ENCODE measurements around the gene LIFR. TPM values are rescaled to one million over a fixed set of nuclear protein-coding genes. Genes with fewer than 3 reads are reported as not detected.

Gene LIFR
- total RNA-seq, 2 donors from 2014 or later: 68.5 to 120 TPM

DNA sequence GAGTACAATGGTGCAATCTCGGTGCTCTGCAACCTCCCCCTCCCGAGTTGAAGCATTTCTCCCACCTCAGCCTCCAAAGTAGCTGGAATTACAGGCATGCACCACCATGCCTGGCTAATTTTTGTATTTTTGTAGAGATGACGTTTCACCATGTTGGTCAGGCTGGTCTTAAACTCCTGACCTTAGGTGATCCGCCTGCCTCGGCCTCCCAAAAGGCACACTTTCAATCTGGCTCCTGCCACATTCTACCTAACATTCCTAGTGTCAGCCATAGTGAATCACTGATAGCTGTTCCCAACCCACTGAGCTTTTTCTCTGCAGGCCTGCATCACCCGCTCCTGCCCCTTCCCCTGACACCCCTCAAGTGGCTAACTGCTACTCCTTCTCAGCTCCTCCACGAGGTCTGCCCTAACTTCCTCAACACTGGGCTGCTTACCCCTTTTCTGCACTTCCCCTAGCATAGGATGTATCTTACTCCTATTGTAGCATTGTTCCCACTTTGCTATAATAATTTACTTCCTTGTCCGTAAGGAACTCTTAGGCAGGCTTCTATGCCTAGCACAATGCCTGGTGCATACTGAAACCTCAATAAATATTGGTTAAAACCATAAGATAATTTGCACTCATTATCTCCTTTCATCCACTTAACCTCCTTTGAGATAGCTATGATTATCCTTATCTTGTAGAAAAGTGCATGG, 42.0 kb upstream of the LIFR start:
- H3K36me3 ChIP-seq: no peaks in the 10 kb centered on the region
- no peaks in the 10 kb centered on the region for H3K4me1 ChIP-seq (replicated peaks)
- H3K27ac ChIP-seq: no peak overlapping the region
- no peaks in the 10 kb centered on the region for H3K27me3 ChIP-seq (replicated peaks; ENCODE audit: insufficient read depth)
- intact Hi-C loops (cut with DNase I): no loop called here
- no peak overlapping the region for H3K4me3 ChIP-seq
- 93% methylated on average over 8 of the region's 8 CpGs for WGBS
- TF ChIP-seq, protein P1, sequence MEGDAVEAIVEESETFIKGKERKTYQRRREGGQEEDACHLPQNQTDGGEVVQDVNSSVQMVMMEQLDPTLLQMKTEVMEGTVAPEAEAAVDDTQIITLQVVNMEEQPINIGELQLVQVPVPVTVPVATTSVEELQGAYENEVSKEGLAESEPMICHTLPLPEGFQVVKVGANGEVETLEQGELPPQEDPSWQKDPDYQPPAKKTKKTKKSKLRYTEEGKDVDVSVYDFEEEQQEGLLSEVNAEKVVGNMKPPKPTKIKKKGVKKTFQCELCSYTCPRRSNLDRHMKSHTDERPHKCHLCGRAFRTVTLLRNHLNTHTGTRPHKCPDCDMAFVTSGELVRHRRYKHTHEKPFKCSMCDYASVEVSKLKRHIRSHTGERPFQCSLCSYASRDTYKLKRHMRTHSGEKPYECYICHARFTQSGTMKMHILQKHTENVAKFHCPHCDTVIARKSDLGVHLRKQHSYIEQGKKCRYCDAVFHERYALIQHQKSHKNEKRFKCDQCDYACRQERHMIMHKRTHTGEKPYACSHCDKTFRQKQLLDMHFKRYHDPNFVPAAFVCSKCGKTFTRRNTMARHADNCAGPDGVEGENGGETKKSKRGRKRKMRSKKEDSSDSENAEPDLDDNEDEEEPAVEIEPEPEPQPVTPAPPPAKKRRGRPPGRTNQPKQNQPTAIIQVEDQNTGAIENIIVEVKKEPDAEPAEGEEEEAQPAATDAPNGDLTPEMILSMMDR (IDR thresholded peaks at IDR 0.05): no peak
- no peak for TF ChIP-seq POLR2AphosphoS5 (IDR thresholded peaks at IDR 0.05)
- TF ChIP-seq POLR2A (IDR thresholded peaks at IDR 0.05): no peak
- no peaks in the 10 kb centered on the region for H3K9me3 ChIP-seq
- no peak for DNase-seq (ENCODE audit: low spot score)

DNA sequence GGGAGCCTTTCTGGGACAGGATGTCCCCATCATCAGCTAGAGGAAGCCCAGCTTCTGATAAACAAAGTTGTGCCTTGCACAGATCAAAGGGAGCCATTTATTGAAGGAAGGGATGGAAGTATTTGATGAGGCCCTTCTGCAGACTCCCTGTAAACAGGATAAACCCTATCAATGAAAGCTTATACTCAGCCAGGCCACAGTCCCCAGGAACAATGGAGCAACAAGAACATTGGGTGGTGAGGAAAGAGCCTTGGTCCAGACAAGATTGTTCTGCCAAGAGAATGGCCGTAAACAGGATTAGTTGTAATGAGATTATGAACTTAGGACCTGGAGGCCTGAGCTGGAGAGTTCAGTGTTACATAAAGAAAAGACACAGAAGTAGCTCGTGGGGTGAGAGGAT, 40.5 kb upstream of the LIFR start:
- no peaks in the 10 kb centered on the region for H3K36me3 ChIP-seq
- WGBS: 83% methylated on average over 2 of the region's 2 CpGs
- no peak overlapping the region for H3K27ac ChIP-seq
- TF ChIP-seq POLR2A (IDR thresholded peaks at IDR 0.05) (no peak), POLR2AphosphoS5 (IDR thresholded peaks at IDR 0.05) (no peak)
- TF ChIP-seq, protein P1 (IDR thresholded peaks at IDR 0.05): no peak
- H3K9me3 ChIP-seq: no peaks in the 10 kb centered on the region
- H3K4me1 ChIP-seq (replicated peaks): no peaks in the 10 kb centered on the region
- DNase-seq (ENCODE audit: low spot score): no peak
- H3K4me3 ChIP-seq: no peak overlapping the region
- intact Hi-C loops (cut with DNase I): no loop called here
- H3K27me3 ChIP-seq (replicated peaks; ENCODE audit: insufficient read depth): no peaks in the 10 kb centered on the region

DNA sequence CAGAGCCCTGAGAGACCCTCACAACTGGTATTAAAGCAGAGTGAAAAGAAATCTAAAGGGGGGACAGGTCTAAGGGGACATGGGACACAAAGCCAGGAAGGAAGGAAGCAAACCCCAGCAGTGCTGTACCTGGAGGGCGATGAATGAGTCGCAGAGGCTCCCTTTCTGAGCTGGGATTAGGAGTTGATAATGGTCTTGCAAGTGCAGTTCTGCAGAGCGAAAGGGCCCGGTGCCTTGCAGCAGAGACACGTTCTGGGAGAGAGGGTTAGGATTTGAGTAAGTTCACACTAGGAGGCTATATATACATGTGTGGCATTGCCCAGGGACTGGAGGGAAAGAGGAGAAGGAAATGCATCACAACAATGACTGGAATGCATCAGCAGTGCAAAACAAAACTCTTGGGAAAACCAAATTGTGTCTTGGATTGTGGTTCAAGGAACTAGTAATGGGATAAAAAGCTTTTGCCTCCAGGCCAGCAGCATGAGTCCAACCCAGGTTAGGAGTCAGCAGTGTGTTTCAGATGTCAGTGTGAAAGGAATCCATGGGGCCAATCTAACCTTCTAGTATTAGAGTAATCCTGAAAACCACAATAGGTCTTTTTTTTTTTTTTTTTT, 38.8 kb upstream of the LIFR start:
- DNase-seq (ENCODE audit: low spot score): no peak
- Histone ChIP-seq H3K27me3 (replicated peaks; ENCODE audit: insufficient read depth) (no peaks in the 10 kb centered on the region), H3K27ac (no peak overlapping the region), H3K36me3 (no peaks in the 10 kb centered on the region), H3K4me1 (replicated peaks) (no peaks in the 10 kb centered on the region), H3K9me3 (no peaks in the 10 kb centered on the region), H3K4me3 (no peak overlapping the region)
- intact Hi-C loops (cut with DNase I): no loop called here
- TF ChIP-seq POLR2AphosphoS5 (IDR thresholded peaks at IDR 0.05) (no peak), POLR2A (IDR thresholded peaks at IDR 0.05) (no peak)
- TF ChIP-seq, protein P1 (IDR thresholded peaks at IDR 0.05): no peak
- WGBS: 71% methylated on average over 5 of the region's 5 CpGs

DNA sequence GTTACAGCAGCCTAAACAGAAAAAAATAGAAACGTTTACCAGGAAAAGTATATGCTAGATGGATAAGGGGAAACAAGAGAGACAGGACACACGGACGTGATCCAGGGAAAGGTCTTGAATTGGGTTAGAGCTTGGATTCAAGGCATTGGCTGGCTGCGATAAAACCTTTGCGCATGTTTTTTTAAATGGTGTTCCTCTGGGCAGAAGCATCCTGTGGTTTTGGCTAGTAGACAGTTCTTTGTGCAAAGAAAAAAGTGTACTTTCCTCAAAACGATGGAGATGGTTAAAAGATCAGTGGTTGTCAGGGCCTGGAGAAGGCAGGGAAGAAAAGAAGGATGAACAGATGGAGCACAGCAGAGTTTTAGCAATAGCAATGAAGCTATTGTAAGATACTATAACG, 37.5 kb upstream of the LIFR start:
- Histone ChIP-seq H3K27me3 (replicated peaks; ENCODE audit: insufficient read depth) (no peaks in the 10 kb centered on the region), H3K9me3 (no peaks in the 10 kb centered on the region), H3K4me1 (replicated peaks) (no peaks in the 10 kb centered on the region), H3K27ac (no peak overlapping the region), H3K4me3 (no peak overlapping the region), H3K36me3 (no peaks in the 10 kb centered on the region)
- 72% methylated on average over 7 of the region's 7 CpGs for WGBS
- intact Hi-C loops (cut with DNase I): no loop called here
- TF ChIP-seq POLR2A (IDR thresholded peaks at IDR 0.05): no peak
- no peak for TF ChIP-seq POLR2AphosphoS5 (IDR thresholded peaks at IDR 0.05)
- TF ChIP-seq, protein P1 (IDR thresholded peaks at IDR 0.05): no peak
- no peak for DNase-seq (ENCODE audit: low spot score)

DNA sequence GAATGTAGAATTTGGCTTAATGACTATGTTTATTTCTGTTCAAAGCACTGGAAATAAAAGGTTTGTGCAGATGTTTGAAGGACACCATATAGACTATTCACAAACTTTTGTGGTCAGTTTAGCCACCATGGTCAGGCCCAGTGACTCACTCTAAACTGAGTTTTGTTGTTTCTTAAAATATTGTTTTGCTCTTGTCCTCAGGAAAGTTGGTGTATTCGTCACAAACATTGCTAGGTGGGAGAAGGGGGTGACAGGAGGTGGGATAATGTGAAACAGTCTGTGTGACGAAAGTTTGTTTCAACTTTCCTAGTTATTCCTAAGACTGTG, 35.0 kb upstream of the LIFR start:
- no peak for DNase-seq (ENCODE audit: low spot score)
- Histone ChIP-seq H3K4me3 (no peak overlapping the region), H3K4me1 (replicated peaks) (no peaks in the 10 kb centered on the region), H3K9me3 (no peaks in the 10 kb centered on the region), H3K27ac (no peak overlapping the region), H3K27me3 (replicated peaks; ENCODE audit: insufficient read depth) (no peaks in the 10 kb centered on the region), H3K36me3 (no peaks in the 10 kb centered on the region)
- intact Hi-C loops (cut with DNase I): no loop called here
- TF ChIP-seq POLR2A (IDR thresholded peaks at IDR 0.05) (no peak), POLR2AphosphoS5 (IDR thresholded peaks at IDR 0.05) (no peak)
- TF ChIP-seq, protein P1 (IDR thresholded peaks at IDR 0.05): no peak
- 93% methylated on average over 2 of the region's 2 CpGs for WGBS

All from prostate gland (tissue), 2 donors.